Middle frontal gyrus (tissue), 1 donor: ENCODE results near the gene PPM1F.

ENCODE experiments used
- DNase-seq: peaks from one replicate; pipeline ENCODE4 v3.0.0-alpha.2; 2015; ENCODE audit warnings: low spot score; ENCODE audit errors: extremely low spot score

Gene PPM1F

GRCh38 chr22:21961127-21961867 lies 8.6 kb upstream of the PPM1F start:
- DNase-seq = no peak

GRCh38 chr22:21960200-21961126 lies 7.8 kb upstream of the PPM1F start:
- no peak for DNase-seq

- DNase-seq = no peak
Measured at GRCh38 chr22:21959274-21960074, 6.8 kb upstream of the PPM1F start.

GRCh38 chr22:21958360-21959273 lies 6.0 kb upstream of the PPM1F start:
- DNase-seq = no peak

GRCh38 chr22:21951931-21952465 lies 650 bp downstream of the PPM1F start:
- DNase-seq = no peak

GRCh38 chr22:21951062-21951461 lies 1.6 kb downstream of the PPM1F start:
- no peak for DNase-seq

GRCh38 chr22:21949948-21950347 lies 2.7 kb downstream of the PPM1F start:
- no peak for DNase-seq

GRCh38 chr22:21949569-21949918 lies 3.1 kb downstream of the PPM1F start:
- DNase-seq = no peak

- DNase-seq = no peak
Measured at GRCh38 chr22:21948824-21949568, 3.7 kb downstream of the PPM1F start.

GRCh38 chr22:21948390-21948789 lies 4.3 kb downstream of the PPM1F start:
- no peak for DNase-seq

- DNase-seq = no peak
Measured at GRCh38 chr22:21947040-21948014, 5.3 kb downstream of the PPM1F start.

- DNase-seq = no peak
Measured at GRCh38 chr22:21946262-21946925, 6.3 kb downstream of the PPM1F start.

- no peak for DNase-seq
Measured at GRCh38 chr22:21945453-21946261, 7.0 kb downstream of the PPM1F start.

GRCh38 chr22:21944871-21945270 lies 7.8 kb downstream of the PPM1F start:
- no peak for DNase-seq

- no peak for DNase-seq
Measured at GRCh38 chr22:21943571-21944448, 8.8 kb downstream of the PPM1F start.
